Raji (cell line): ENCODE data around the gene TNIP1.

Experiments used
- POLR2A ChIP-seq: IDR thresholded peaks from 2 replicates; pipeline ENCODE4 v1.6.1; 2011; ENCODE audit warnings: low read depth, low read length, control low read depth; ENCODE audit not compliant: insufficient read depth

TNIP1 gene

GRCh38 chr5:151079838-151080612, 809 bp downstream of the TNIP1 start:
- no peak; the same call in 1 of the 2 replicates for TF ChIP-seq POLR2A

- no peak for TF ChIP-seq POLR2A
Measured at GRCh38 chr5:151078490-151079262, 2.2 kb downstream of the TNIP1 start.

- TF ChIP-seq POLR2A = no peak
Measured at GRCh38 chr5:151077967-151078366, 2.9 kb downstream of the TNIP1 start.

DNA sequence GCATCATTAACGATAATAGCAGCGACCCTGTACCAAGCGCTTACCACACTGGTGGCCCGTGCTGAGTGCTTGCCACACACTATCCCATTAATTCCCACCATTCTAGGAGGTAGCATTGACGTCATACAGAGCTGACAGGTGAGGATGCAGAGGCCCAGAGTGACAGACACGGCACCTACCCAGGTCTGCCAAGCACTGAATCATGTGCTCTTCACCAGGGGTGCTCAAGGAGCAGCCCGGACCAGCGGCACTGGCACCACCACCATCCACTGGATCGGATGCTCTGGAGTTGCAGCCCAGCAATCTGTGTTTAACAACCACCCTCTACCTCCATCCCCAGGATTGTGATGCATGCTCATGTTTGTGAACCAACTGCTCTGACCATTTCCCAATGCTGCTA, 3.4 kb downstream of the TNIP1 start:
- no peak for TF ChIP-seq POLR2A

DNA sequence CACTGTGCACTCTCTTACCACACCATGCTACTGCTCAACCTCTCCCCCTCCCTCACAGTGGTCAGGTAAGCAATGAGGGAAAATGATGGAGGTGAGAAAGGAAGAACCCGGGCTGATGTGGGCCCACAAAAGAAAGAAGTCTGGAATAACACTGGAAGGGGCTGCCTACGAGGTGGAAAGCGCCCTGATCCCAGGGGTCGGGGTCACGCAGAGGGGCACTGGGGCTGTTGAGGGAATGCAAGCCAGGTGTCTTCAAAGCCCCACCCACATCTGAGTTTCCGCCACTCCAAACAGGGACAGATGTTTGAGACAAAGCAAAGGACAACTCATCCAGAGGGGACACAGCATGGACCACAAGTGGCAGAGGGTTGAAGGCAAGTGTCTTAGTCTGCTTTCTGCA, 4.2 kb downstream of the TNIP1 start:
- TF ChIP-seq POLR2A = no peak

GRCh38 chr5:151075698-151076331, 5.0 kb downstream of the TNIP1 start:
- no peak for TF ChIP-seq POLR2A

GRCh38 chr5:151074557-151074956, 6.3 kb downstream of the TNIP1 start:
- no peak for TF ChIP-seq POLR2A

DNA sequence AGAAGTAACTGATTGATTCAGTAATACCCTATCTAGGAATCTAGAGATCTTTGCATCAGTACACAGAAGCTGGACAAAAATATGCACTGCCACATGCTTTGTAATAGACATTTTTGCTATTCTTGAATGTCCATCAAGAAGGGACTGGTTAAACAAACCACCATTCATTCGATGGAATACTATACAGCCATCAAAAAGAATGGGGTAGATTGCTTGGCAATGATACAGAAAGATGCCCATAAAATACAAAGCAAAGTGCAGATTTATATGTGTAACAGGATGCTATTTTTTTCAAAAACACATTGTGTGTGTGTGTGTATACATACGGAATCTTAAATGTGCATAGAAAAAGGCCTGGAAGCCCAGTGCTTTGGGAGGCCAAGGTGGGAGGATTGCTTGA, 7.6 kb downstream of the TNIP1 start:
- TF ChIP-seq POLR2A = no peak

DNA sequence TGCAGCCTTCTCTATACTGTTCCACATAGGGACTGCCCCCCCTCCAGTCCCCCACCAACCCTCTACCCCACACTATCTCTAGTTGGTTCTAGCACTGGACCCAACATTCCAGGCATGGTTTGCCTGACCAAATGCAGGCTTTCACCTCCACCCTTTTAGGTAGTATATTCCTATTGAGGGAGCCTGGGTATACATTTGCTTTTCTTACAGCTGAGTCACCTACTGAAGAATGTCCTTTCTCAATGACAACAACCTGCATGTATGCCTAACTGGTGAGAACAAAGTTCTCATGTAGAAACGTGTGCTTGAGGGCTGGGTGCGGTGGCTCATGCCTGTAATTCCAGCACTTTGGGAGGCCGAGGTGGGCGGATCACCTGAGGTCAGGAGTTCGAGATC, 8.2 kb downstream of the TNIP1 start:
- no peak for TF ChIP-seq POLR2A

GRCh38 chr5:151071848-151072629, 8.8 kb downstream of the TNIP1 start:
- no peak for TF ChIP-seq POLR2A

GRCh38 chr5:151071021-151071420, 9.8 kb downstream of the TNIP1 start:
- TF ChIP-seq POLR2A = no peak

DNA sequence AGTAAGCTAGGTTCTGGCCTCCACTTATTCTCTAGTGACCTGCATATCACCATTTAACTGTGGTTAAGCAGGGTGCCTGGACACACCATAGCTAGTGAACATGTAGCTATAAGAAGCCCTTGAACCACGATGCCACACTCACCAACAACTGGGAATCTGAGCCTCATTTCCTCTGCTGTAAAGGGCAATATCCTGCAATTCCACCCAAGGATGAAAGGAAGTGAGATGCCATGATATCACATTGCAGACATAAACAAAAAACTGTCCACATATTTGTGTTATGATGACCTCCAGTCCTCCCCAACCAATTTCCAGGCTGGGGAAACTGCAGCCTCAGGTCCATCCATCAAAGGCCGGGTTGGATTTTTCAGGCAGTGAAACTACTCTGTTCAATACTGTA, 10.4 kb downstream of the TNIP1 start:
- no peak for TF ChIP-seq POLR2A

DNA sequence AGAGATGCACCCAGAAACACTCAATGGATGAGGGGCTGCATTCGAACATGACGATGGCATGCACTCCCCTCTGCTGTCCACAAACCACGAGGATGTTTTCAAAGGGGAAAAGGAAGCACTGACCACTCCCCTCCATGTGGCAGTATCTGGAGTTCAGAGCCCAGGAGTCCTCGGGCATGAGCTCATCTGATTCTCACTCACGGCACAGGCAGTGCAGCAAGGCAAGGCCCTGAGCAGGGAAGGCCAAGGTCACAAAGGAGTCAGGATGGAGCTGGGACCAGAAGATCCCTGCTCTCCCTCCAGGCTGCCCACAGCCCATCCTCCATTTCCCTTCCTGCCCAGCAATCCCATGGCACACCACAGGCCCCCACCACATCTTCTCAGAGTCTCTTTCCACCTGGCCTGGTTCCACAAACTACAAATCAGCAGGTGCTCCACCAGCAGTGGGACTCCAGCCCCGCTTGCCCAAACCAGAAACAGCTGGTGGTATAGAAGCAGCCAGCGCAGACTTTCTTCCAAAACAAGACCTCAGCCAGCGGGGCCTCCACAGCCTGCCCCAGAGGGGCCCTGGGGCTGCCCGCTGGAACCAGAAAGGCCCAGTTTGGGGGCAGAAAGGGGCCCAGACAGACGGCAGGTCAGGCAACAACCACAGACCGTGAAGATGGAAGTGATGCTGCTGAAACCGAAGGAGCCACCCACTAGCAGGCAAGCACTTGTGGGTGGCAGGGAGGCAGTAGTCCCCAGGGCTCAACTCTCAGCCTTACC, 12.2 kb downstream of the TNIP1 start:
- TF ChIP-seq POLR2A = no peak

DNA sequence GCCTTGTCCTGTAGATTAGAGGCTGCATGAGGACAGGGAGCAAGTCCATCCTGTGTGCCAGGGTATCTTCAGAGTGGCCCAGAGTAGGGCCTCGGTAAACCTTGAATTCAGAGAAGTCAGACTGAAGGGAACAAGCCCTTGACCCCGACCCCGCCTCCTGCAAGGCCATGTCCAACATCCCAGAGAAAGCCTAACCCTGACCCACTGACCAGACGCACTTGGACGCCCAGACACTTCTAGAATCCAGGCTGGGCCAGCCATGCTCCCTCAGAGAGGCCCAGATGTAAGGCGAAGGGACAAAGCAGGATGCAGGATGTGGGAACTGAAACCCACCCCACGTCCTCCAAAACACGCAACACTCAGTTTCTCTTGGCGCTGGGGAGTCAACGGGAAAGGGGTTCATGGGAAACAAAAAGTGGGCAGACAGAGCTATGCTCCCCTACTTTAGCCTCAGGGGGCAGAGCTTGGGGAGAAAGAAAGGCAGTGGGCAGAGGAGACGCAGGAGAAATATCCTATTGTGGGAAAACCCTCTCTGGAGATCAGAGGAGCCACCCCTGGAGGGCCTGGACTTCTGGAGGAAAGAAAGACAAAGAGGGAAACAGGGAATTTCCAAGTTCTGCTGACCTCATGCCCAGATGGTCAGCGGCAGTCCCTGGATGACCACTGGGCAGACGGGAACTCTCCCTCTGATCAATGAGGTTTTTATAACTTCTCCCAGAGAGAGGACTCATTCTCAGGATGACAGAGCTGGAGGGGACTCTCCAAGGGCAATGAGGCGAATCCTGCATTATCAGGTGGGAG, 13.0 kb downstream of the TNIP1 start:
- TF ChIP-seq POLR2A = no peak

DNA sequence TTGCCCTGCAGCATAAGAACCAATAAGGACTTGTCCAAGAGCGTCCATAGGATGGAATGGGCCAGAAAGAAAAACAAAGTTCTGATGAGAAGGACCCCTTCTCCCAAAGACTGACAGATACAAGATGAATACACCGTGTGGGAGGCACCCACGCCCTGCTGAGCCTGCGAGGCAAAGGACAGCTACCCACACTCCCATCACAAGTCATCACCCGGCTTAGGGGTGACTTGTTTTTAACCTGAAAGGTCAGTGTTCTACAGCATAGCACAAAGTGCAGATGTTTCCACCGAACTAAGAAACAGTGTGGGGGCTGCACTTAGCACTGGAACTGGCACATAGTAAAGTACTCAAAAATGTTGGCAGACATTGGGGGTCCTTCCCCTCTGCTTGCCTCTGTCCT, 13.9 kb downstream of the TNIP1 start:
- no peak for TF ChIP-seq POLR2A
